ENCODE data around the gene PPP2R2D.

- TF ChIP-seq CTCF (conservative IDR thresholded peaks at IDR 0.05 in 1 of 2, IDR thresholded peaks at IDR 0.05 in 1 of 2; ENCODE audit: extremely low read depth in 1 of 2, insufficient read depth in 1 of 2, low read depth in 1 of 2, low read length in 2 of 2) = no peak
- no peak for TF ChIP-seq EZH2 (IDR thresholded peaks at IDR 0.05; ENCODE audit: borderline replicate concordance, low read length)
These were observed 41.6 kb downstream of the PPP2R2D start for GRCh38 chr10:131942455-131942854.
